ENCODE results near the gene ELFN1.

The ELFN1 gene

GRCh38 chr7:1769286-1770200, 99.5 kb downstream of the ELFN1 start:
- WGBS (ENCODE audit: insufficient coverage): 97% methylated on average over 53 of the region's 54 CpGs
- ChIA-PET POLR2A (no interaction called here), CTCF (no interaction called here)
- no peak for DNase-seq
- Histone ChIP-seq H3K36me3 (ENCODE audit: control insufficient read depth in 4 of 4, insufficient read depth in 4 of 4, low read length in 3 of 4) (no peaks in the 10 kb centered on the region), H3K27me3 (replicated peaks in 2 of 5; ENCODE audit: control insufficient read depth in 4 of 5, insufficient read depth in 5 of 5, low read length in 4 of 5) (no peaks in the 10 kb centered on the region), H3K4me3 (ENCODE audit: control insufficient read depth in 1 of 7, extremely low read depth in 1 of 7, insufficient read depth in 4 of 7, low read depth in 2 of 7, low read length in 6 of 7) (no peak overlapping the region), H3K27ac (ENCODE audit: insufficient read depth in 1 of 2, low read depth in 1 of 2, low read length in 2 of 2, poor library complexity in 1 of 2, severe bottlenecking in 2 of 2) (no peak overlapping the region), H3K9me3 (ENCODE audit: control extremely low read depth in 1 of 5, control insufficient read depth in 4 of 5, insufficient read depth in 2 of 5, low read depth in 1 of 5, low read length in 4 of 5) (peaks cover 0 to 5% (median 0%) of the 10 kb centered on the region in 5 experiments), H3K4me1 (ENCODE audit: control extremely low read depth in 1 of 4, control insufficient read depth in 4 of 4, insufficient read depth in 4 of 4, low read length in 3 of 4) (no peaks in the 10 kb centered on the region)

- POLR2A ChIA-PET: no interaction called here
- no peaks in the 10 kb centered on the region for H3K36me3 ChIP-seq (ENCODE audit: control insufficient read depth in 4 of 4, insufficient read depth in 4 of 4, low read length in 3 of 4)
- peaks cover 0 to 5% (median 1%) of the 10 kb centered on the region in 5 experiments for H3K9me3 ChIP-seq (ENCODE audit: control extremely low read depth in 1 of 5, control insufficient read depth in 4 of 5, insufficient read depth in 2 of 5, low read depth in 1 of 5, low read length in 4 of 5)
- 100% methylated on average over 3 of the region's 6 CpGs for WGBS (ENCODE audit: insufficient coverage)
- no peak overlapping the region for H3K4me3 ChIP-seq (ENCODE audit: control insufficient read depth in 1 of 7, extremely low read depth in 1 of 7, insufficient read depth in 4 of 7, low read depth in 2 of 7, low read length in 6 of 7)
- CTCF ChIA-PET: interaction anchor here (0.6 kb wide), 1 partner anchor 200 kb away, joined by 3 read pairs; no protein-coding TSS in a partner anchor
- DNase-seq: no peak
- no peaks in the 10 kb centered on the region for H3K27me3 ChIP-seq (replicated peaks in 2 of 5; ENCODE audit: control insufficient read depth in 4 of 5, insufficient read depth in 5 of 5, low read length in 4 of 5)
- H3K27ac ChIP-seq (ENCODE audit: insufficient read depth in 1 of 2, low read depth in 1 of 2, low read length in 2 of 2, poor library complexity in 1 of 2, severe bottlenecking in 2 of 2): no peak overlapping the region
- H3K4me1 ChIP-seq (ENCODE audit: control extremely low read depth in 1 of 4, control insufficient read depth in 4 of 4, insufficient read depth in 4 of 4, low read length in 3 of 4): no peaks in the 10 kb centered on the region
Observed at GRCh38 chr7:1770331-1770730, 100.3 kb downstream of the ELFN1 start.

GRCh38 chr7:1775389-1775788, 105.3 kb downstream of the ELFN1 start:
- Histone ChIP-seq H3K27me3 (replicated peaks in 2 of 5; ENCODE audit: control insufficient read depth in 4 of 5, insufficient read depth in 5 of 5, low read length in 4 of 5) (no peaks in the 10 kb centered on the region), H3K27ac (ENCODE audit: insufficient read depth in 1 of 2, low read depth in 1 of 2, low read length in 2 of 2, poor library complexity in 1 of 2, severe bottlenecking in 2 of 2) (no peak overlapping the region), H3K4me3 (ENCODE audit: control insufficient read depth in 1 of 7, extremely low read depth in 1 of 7, insufficient read depth in 4 of 7, low read depth in 2 of 7, low read length in 6 of 7) (no peak overlapping the region), H3K36me3 (ENCODE audit: control insufficient read depth in 4 of 4, insufficient read depth in 4 of 4, low read length in 3 of 4) (no peaks in the 10 kb centered on the region), H3K9me3 (ENCODE audit: control extremely low read depth in 1 of 5, control insufficient read depth in 4 of 5, insufficient read depth in 2 of 5, low read depth in 1 of 5, low read length in 4 of 5) (peaks cover 1 to 13% (median 10%) of the 10 kb centered on the region in 5 experiments), H3K4me1 (ENCODE audit: control extremely low read depth in 1 of 4, control insufficient read depth in 4 of 4, insufficient read depth in 4 of 4, low read length in 3 of 4) (no peaks in the 10 kb centered on the region)
- CTCF ChIA-PET: no interaction called here
- no peak for DNase-seq
- POLR2A ChIA-PET: no interaction called here
- WGBS (ENCODE audit: insufficient coverage): no CpG with 5 or more reads among the region's 4 CpGs

- Histone ChIP-seq H3K27me3 (replicated peaks in 2 of 5; ENCODE audit: control insufficient read depth in 4 of 5, insufficient read depth in 5 of 5, low read length in 4 of 5) (no peaks in the 10 kb centered on the region), H3K9me3 (ENCODE audit: control extremely low read depth in 1 of 5, control insufficient read depth in 4 of 5, insufficient read depth in 2 of 5, low read depth in 1 of 5, low read length in 4 of 5) (peaks cover 1 to 13% (median 10%) of the 10 kb centered on the region in 5 experiments), H3K4me3 (ENCODE audit: control insufficient read depth in 1 of 7, extremely low read depth in 1 of 7, insufficient read depth in 4 of 7, low read depth in 2 of 7, low read length in 6 of 7) (no peak overlapping the region), H3K27ac (ENCODE audit: insufficient read depth in 1 of 2, low read depth in 1 of 2, low read length in 2 of 2, poor library complexity in 1 of 2, severe bottlenecking in 2 of 2) (no peak overlapping the region), H3K4me1 (ENCODE audit: control extremely low read depth in 1 of 4, control insufficient read depth in 4 of 4, insufficient read depth in 4 of 4, low read length in 3 of 4) (no peaks in the 10 kb centered on the region), H3K36me3 (ENCODE audit: control insufficient read depth in 4 of 4, insufficient read depth in 4 of 4, low read length in 3 of 4) (no peaks in the 10 kb centered on the region)
- CTCF ChIA-PET: no interaction called here
- POLR2A ChIA-PET: no interaction called here
- DNase-seq: no peak
- WGBS (ENCODE audit: insufficient coverage): 91% methylated on average over 5 of the region's 6 CpGs
Observed at GRCh38 chr7:1777122-1777521, 107.0 kb downstream of the ELFN1 start.

GRCh38 chr7:1779445-1779844, 109.4 kb downstream of the ELFN1 start:
- no peak overlapping the region for H3K4me3 ChIP-seq (ENCODE audit: control insufficient read depth in 1 of 7, extremely low read depth in 1 of 7, insufficient read depth in 4 of 7, low read depth in 2 of 7, low read length in 6 of 7)
- 85% methylated on average over 9 of the region's 14 CpGs for WGBS (ENCODE audit: insufficient coverage)
- POLR2A ChIA-PET: no interaction called here

GRCh38 chr7:1781369-1781768, 111.3 kb downstream of the ELFN1 start:
- Histone ChIP-seq H3K27me3 (replicated peaks in 2 of 5; ENCODE audit: control insufficient read depth in 4 of 5, insufficient read depth in 5 of 5, low read length in 4 of 5) (no peaks in the 10 kb centered on the region), H3K27ac (ENCODE audit: insufficient read depth in 1 of 2, low read depth in 1 of 2, low read length in 2 of 2, poor library complexity in 1 of 2, severe bottlenecking in 2 of 2) (no peak overlapping the region), H3K9me3 (ENCODE audit: control extremely low read depth in 1 of 5, control insufficient read depth in 4 of 5, insufficient read depth in 2 of 5, low read depth in 1 of 5, low read length in 4 of 5) (peaks cover 0 to 15% (median 13%) of the 10 kb centered on the region in 5 experiments), H3K4me1 (ENCODE audit: control extremely low read depth in 1 of 4, control insufficient read depth in 4 of 4, insufficient read depth in 4 of 4, low read length in 3 of 4) (no peaks in the 10 kb centered on the region), H3K36me3 (ENCODE audit: control insufficient read depth in 4 of 4, insufficient read depth in 4 of 4, low read length in 3 of 4) (no peaks in the 10 kb centered on the region), H3K4me3 (ENCODE audit: control insufficient read depth in 1 of 7, extremely low read depth in 1 of 7, insufficient read depth in 4 of 7, low read depth in 2 of 7, low read length in 6 of 7) (no peak overlapping the region)
- CTCF ChIA-PET: no interaction called here
- WGBS (ENCODE audit: insufficient coverage): 99% methylated on average over 9 of the region's 12 CpGs
- POLR2A ChIA-PET: no interaction called here
- DNase-seq: no peak

More at GRCh38 chr7:1779445-1779844, 109.4 kb downstream of the ELFN1 start:
- H3K27ac ChIP-seq (ENCODE audit: insufficient read depth in 1 of 2, low read depth in 1 of 2, low read length in 2 of 2, poor library complexity in 1 of 2, severe bottlenecking in 2 of 2): no peak overlapping the region
- H3K4me1 ChIP-seq (ENCODE audit: control extremely low read depth in 1 of 4, control insufficient read depth in 4 of 4, insufficient read depth in 4 of 4, low read length in 3 of 4): no peaks in the 10 kb centered on the region
- H3K9me3 ChIP-seq (ENCODE audit: control extremely low read depth in 1 of 5, control insufficient read depth in 4 of 5, insufficient read depth in 2 of 5, low read depth in 1 of 5, low read length in 4 of 5): peaks cover 0 to 13% (median 9%) of the 10 kb centered on the region in 5 experiments
- CTCF ChIA-PET: no interaction called here
- no peak for DNase-seq
- H3K36me3 ChIP-seq (ENCODE audit: control insufficient read depth in 4 of 4, insufficient read depth in 4 of 4, low read length in 3 of 4): no peaks in the 10 kb centered on the region
- H3K27me3 ChIP-seq (replicated peaks in 2 of 5; ENCODE audit: control insufficient read depth in 4 of 5, insufficient read depth in 5 of 5, low read length in 4 of 5): no peaks in the 10 kb centered on the region

- H3K4me3 ChIP-seq (ENCODE audit: control insufficient read depth in 1 of 7, extremely low read depth in 1 of 7, insufficient read depth in 4 of 7, low read depth in 2 of 7, low read length in 6 of 7): no peak overlapping the region
- 100% methylated on average over 3 of the region's 3 CpGs for WGBS (ENCODE audit: insufficient coverage)
- no peaks in the 10 kb centered on the region for H3K36me3 ChIP-seq (ENCODE audit: control insufficient read depth in 4 of 4, insufficient read depth in 4 of 4, low read length in 3 of 4)
- H3K27me3 ChIP-seq (replicated peaks in 2 of 5; ENCODE audit: control insufficient read depth in 4 of 5, insufficient read depth in 5 of 5, low read length in 4 of 5): peaks cover 0 to 2% (median 0%) of the 10 kb centered on the region in 5 experiments
- peaks cover 0 to 8% (median 5%) of the 10 kb centered on the region in 5 experiments for H3K9me3 ChIP-seq (ENCODE audit: control extremely low read depth in 1 of 5, control insufficient read depth in 4 of 5, insufficient read depth in 2 of 5, low read depth in 1 of 5, low read length in 4 of 5)
- H3K27ac ChIP-seq (ENCODE audit: insufficient read depth in 1 of 2, low read depth in 1 of 2, low read length in 2 of 2, poor library complexity in 1 of 2, severe bottlenecking in 2 of 2): no peak overlapping the region
- ChIA-PET POLR2A (no interaction called here), CTCF (no interaction called here)
- no peak for DNase-seq
- no peaks in the 10 kb centered on the region for H3K4me1 ChIP-seq (ENCODE audit: control extremely low read depth in 1 of 4, control insufficient read depth in 4 of 4, insufficient read depth in 4 of 4, low read length in 3 of 4)
Observed at GRCh38 chr7:1785839-1786238, 115.8 kb downstream of the ELFN1 start.
